Loucy (cell line): Measurements from ENCODE around the gene CDK18.

Experiments
- H2AFZ ChIP-seq: fragments of 200-600 bp; sonication (generic); 2 replicates; pipeline ENCODE4 v1.6.0; 2016; ENCODE audit warnings: antibody characterized with exemption, mild to moderate bottlenecking, low read length, moderate library complexity
- H3F3A ChIP-seq: fragments of 200-600 bp; 2 replicates; pipeline ENCODE4 v1.6.0; 2016; ENCODE audit warnings: antibody characterized with exemption, low read depth, mild to moderate bottlenecking
- H3K27me3 ChIP-seq: fragments of 200-600 bp; sonication (generic); 2 replicates; pipeline ENCODE4 v1.6.1; 2014; ENCODE audit warnings: low read length, mild to moderate bottlenecking; ENCODE audit not compliant: insufficient read depth, poor library complexity, severe bottlenecking
- H3K36me3 ChIP-seq: fragments of 200-600 bp; sonication (generic); 2 replicates; pipeline ENCODE4 v1.6.1; 2016; ENCODE audit warnings: low read length; ENCODE audit not compliant: insufficient read depth
- H3K4me1 ChIP-seq: fragments of 200-600 bp; sonication (generic); 2 replicates; pipeline ENCODE4 v1.5.1; 2014; ENCODE audit warnings: low read length, mild to moderate bottlenecking; ENCODE audit not compliant: insufficient read depth, poor library complexity, severe bottlenecking
- H3K4me2 ChIP-seq: fragments of 200-600 bp; sonication (generic); 2 replicates; pipeline ENCODE4 v1.6.0; 2014; ENCODE audit warnings: antibody characterized with exemption, low read length, low read depth, mild to moderate bottlenecking; ENCODE audit not compliant: poor library complexity, severe bottlenecking
- H3K4me3 ChIP-seq: fragments of 200-600 bp; sonication (generic); 2 replicates; pipeline ENCODE4 v1.5.1; 2014; ENCODE audit warnings: low read length, mild to moderate bottlenecking, mixed read lengths; ENCODE audit not compliant: poor library complexity, severe bottlenecking
- H3K79me2 ChIP-seq: fragments of 200-600 bp; sonication (generic); 2 replicates; pipeline ENCODE4 v1.6.1; 2014; ENCODE audit warnings: low read length; ENCODE audit not compliant: insufficient read depth
- H3K9ac ChIP-seq: fragments of 200-600 bp; sonication (generic); 2 replicates; pipeline ENCODE4 v1.6.0; 2014; ENCODE audit warnings: mild to moderate bottlenecking, low read depth, low read length, moderate library complexity; ENCODE audit not compliant: poor library complexity, severe bottlenecking
- H3K9me2 ChIP-seq: fragments of 200-600 bp; sonication (generic); replicated peaks from 2 replicates; pipeline ENCODE4 v1.6.1; 2016; ENCODE audit warnings: low read depth, low read length, mixed read lengths
- H3K9me3 ChIP-seq: fragments of 200-600 bp; sonication (generic); 2 replicates; pipeline ENCODE4 v1.6.1; 2014; ENCODE audit warnings: mild to moderate bottlenecking, antibody characterized with exemption, low read length, low read depth; ENCODE audit not compliant: insufficient read depth
- H4K20me1 ChIP-seq: fragments of 200-600 bp; sonication (generic); 2 replicates; pipeline ENCODE4 v1.6.0; 2014; ENCODE audit warnings: antibody characterized with exemption, low read length, mild to moderate bottlenecking; ENCODE audit not compliant: insufficient read depth, poor library complexity, severe bottlenecking
- EZH2phosphoT487 ChIP-seq: fragments of 200-600 bp; IDR thresholded peaks from 2 replicates; pipeline ENCODE4 v1.6.1; 2018; ENCODE audit warnings: antibody characterized with exemption, mild to moderate bottlenecking, moderate library complexity, borderline replicate concordance
- TF ChIP-seq, protein P1 (sequence below): fragments of 200-600 bp; sonication (generic); conservative IDR thresholded peaks from 2 replicates; pipeline ENCODE4 v1.5.1; 2014; ENCODE audit warnings: mild to moderate bottlenecking, antibody characterized with exemption, low read length

The CDK18 gene

DNA sequence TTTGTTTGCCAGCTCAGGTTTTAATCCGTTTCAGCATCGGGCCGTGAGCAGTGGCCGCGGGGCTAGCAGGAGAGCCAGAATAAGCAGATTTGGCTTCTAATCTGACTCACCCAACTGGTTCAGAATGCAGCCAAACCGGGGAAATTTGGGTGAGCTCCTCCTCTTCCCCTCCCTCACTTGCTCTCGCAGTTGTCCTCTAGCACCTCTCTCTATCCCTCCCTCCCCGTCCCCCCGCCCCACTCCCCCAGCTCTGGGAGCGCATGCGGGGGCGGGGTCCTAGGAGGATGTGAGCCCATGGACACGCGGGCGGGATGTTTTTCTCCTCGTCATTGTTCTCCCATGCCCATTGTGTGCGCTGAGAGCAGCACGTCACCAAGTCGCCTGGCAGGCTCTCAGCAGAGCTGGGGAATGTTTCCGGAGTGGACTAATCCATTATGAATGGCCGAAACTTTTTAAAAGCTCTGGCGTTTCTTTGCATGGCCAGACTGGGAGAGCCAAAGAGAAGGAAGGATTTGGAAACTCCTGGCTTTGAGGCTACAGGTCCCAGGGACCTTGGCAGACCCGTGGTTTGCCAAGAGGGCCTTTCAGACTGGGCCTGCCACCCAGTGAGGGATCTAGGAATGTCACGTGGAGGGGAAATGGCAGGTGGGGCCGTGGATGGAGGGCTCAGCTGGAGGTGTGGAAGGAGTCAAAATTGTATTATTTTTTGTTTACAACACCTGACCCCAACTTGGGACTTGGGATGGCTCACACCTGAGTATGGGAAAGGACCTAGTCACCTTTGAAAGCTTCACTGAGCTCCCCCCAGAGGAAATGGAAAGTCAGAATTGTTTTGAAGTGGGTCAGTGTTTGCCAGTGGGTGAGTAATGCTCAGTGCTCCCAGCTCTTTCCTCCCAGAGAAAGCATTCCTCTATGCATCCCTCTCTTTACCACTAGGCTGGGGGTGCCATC, 39.2 kb downstream of the CDK18 start:
- Histone ChIP-seq H3K9ac (peak overlapping the region; percentile 18), H4K20me1 (no peaks in the 10 kb centered on the region), H3K9me2 (no peaks in the 10 kb centered on the region), H3F3A (no peaks in the 10 kb centered on the region), H3K4me2 (peak overlapping the region; percentile 56), H2AFZ (peak overlapping the region; percentile 44; the same call in 1 of the 2 replicates), H3K79me2 (no peaks in the 10 kb centered on the region), H3K4me3 (peak overlapping the region; percentile 30), H3K36me3 (no peaks in the 10 kb centered on the region), H3K9me3 (no peaks in the 10 kb centered on the region), H3K27me3 (no peaks in the 10 kb centered on the region), H3K4me1 (no peaks in the 10 kb centered on the region)
- TF ChIP-seq, protein P1, sequence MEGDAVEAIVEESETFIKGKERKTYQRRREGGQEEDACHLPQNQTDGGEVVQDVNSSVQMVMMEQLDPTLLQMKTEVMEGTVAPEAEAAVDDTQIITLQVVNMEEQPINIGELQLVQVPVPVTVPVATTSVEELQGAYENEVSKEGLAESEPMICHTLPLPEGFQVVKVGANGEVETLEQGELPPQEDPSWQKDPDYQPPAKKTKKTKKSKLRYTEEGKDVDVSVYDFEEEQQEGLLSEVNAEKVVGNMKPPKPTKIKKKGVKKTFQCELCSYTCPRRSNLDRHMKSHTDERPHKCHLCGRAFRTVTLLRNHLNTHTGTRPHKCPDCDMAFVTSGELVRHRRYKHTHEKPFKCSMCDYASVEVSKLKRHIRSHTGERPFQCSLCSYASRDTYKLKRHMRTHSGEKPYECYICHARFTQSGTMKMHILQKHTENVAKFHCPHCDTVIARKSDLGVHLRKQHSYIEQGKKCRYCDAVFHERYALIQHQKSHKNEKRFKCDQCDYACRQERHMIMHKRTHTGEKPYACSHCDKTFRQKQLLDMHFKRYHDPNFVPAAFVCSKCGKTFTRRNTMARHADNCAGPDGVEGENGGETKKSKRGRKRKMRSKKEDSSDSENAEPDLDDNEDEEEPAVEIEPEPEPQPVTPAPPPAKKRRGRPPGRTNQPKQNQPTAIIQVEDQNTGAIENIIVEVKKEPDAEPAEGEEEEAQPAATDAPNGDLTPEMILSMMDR, result no peak
- no peak for TF ChIP-seq EZH2phosphoT487

DNA sequence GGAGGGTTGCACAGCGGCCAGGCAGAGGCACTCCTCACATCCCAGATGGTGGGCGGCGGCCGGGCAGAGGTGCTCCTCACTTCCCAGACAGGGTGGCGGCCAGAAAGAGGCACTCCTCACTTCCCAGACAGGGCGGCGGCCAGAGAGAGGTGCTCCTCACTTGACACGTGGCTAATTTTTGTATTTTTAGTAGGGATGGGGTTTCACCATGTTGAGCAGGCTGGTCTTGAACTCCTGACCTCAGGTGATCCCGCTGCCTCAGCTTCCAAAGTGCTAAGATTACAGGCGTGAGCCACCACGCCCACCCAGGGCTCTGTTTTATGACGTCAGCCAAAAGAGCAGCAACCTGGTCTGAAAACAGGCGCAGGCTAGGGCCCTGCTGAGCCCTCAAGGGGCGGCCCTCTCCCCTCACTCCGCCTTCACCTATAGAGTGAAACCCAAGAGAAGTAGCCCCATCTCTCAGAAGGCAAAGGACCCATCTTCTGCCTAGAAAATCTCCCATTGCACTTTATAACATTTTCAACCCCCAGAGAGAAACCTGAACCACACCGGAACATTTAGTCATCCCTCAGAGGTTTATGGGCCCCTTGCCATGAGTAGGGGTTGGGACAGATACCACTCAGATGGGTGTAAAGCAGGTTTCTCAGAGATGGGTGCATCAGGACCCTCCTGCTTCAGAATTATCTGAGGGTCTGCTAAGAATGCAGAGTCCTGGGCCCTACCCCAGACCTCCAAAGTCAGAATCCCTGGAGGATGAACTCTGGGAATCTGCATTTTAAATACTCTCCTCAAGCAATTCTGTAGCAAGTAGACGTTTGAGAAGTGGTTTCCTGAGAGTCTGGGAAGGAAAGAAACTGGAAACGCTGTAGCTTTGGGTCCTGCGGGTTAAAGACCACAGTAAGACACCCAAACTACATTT, 40.8 kb downstream of the CDK18 start:
- no peak overlapping the region for H3K4me3 ChIP-seq
- no peaks in the 10 kb centered on the region for H3K36me3 ChIP-seq
- no peak overlapping the region for H3K4me2 ChIP-seq
- no peak overlapping the region for H2AFZ ChIP-seq
- TF ChIP-seq EZH2phosphoT487, result no peak
- TF ChIP-seq, protein P1, result no peak
- no peaks in the 10 kb centered on the region for H3K9me2 ChIP-seq
- no peaks in the 10 kb centered on the region for H4K20me1 ChIP-seq
- H3K4me1 ChIP-seq, result no peaks in the 10 kb centered on the region
- H3F3A ChIP-seq, result no peaks in the 10 kb centered on the region
- no peaks in the 10 kb centered on the region for H3K79me2 ChIP-seq
- no peaks in the 10 kb centered on the region for H3K27me3 ChIP-seq
- no peak overlapping the region for H3K9ac ChIP-seq
- no peaks in the 10 kb centered on the region for H3K9me3 ChIP-seq

DNA sequence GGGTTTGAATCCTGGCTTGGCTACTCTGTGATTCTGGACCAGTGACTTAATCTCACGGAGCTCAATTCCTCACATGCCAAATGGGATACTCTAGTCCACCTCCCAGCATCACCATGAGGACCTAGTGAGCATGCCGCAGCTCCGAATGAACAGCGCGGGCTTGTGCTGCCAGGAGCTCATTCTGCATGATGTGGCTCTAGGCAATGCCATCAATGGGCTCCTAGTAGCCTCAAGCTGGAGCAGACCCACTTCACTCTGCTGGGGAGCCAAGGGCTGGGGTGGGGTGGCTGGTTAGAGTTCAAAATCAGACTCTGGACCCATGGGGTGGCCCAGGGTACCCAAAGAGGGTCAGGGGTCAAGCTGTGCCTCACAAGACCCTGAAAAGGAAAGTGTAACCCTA, 41.5 kb downstream of the CDK18 start:
- Histone ChIP-seq H3K79me2 (no peaks in the 10 kb centered on the region), H2AFZ (no peak overlapping the region), H3K36me3 (no peaks in the 10 kb centered on the region), H3K9me2 (no peaks in the 10 kb centered on the region), H3K4me3 (no peak overlapping the region), H3K4me2 (no peak overlapping the region), H3F3A (no peaks in the 10 kb centered on the region), H3K9me3 (no peaks in the 10 kb centered on the region), H3K27me3 (no peaks in the 10 kb centered on the region), H4K20me1 (no peaks in the 10 kb centered on the region), H3K9ac (no peak overlapping the region), H3K4me1 (no peaks in the 10 kb centered on the region)
- TF ChIP-seq, protein P1, result no peak
- no peak for TF ChIP-seq EZH2phosphoT487
